ENCODE data around the gene UBAC2. TPM values are rescaled to one million over a fixed set of nuclear protein-coding genes. Genes with fewer than 3 reads are reported as not detected.
A peak's percentile ranks its signal among the peaks of the same experiment; 100 is the strongest.
"Not testable (repeated sequence)": the region's sequence is repeated elsewhere in the genome, so short reads cannot be mapped to it uniquely, and the experiment has no call there.

The UBAC2 gene
- total RNA-seq, 2 experiments from 2014 or later, result 48.4 to 56.3 TPM

DNA sequence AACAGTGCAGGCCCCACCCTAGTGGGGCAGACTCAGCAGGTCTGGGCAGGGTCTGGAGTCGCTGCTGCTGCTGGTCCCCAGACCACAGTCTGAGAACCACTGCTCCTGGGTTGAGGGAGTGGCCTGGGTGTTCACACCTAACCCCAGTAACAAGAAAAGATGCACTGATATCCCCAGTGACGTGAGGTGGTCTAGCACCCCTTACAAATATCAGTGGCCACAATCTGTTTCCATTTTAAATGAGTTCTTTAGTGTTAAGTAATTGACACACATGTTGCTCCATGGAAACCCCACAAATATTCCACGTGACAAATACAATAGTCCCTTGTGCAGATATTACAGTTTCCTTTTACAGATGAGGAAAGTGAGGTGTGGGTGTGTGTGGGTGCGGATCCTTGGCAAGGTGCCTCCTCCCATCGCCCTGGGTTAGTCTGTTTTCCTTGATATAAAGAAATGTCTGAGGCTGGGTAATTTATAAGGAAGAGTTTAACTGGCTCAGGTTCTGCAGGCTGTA, 202.9 kb downstream of the UBAC2 start:
- Mint-ChIP-seq H3K9me3 (ENCODE audit: low read depth) (peaks cover 8% of the 10 kb centered on the region), H3K27ac (peak overlapping the region; percentile 61), H3K4me3 (no peak overlapping the region), H3K36me3 (ENCODE audit: low read depth) (peaks cover 41% of the 10 kb centered on the region), H3K27me3 (no peaks in the 10 kb centered on the region), H3K4me1 (peaks cover 61% of the 10 kb centered on the region)
- POLR2A ChIA-PET, result no interaction called here
- ATAC-seq, result peak; percentile 28
- DNase-seq, result no peak
- intact Hi-C loops (cut with DNase I, micrococcal nuclease), result no loop called here
- CTCF ChIA-PET, result no interaction called here

DNA sequence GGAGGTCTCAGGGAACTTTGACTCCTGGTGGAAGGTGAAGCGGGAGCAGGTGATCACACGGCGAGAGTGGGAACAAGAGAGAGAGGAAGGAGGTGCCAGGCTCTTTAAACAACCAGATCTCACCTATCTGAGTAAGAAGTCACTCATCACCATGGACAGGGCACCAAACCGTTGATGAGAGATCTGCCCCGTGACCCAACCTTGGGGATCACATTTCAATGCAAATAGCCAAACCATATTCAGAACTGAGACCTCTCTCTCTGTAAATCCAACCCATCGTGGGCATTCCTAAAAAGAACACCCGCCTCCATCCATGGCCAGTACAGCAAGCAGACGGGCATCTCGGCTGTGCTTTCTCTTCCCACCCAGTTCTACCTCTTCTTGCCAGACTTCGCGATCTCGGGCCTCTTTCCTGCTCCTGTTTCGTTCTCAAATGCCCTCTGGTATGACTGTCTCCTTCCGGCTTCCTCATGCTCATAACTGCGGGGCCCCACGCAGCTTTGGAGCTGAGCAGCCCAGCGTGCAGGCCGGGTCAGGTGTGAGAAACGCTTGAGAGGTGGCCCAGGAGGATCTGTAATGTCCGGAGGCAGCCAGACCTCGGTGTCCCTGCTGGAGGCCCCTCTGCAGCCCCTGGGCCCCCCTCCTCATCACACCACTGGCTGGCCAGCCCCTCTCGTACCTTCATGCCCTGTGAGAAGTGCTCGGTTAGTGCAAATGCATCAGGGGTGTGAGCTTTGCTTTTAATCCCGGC, 203.5 kb downstream of the UBAC2 start:
- Mint-ChIP-seq H3K4me3 (no peak overlapping the region), H3K27me3 (no peaks in the 10 kb centered on the region), H3K36me3 (ENCODE audit: low read depth) (peaks cover 46% of the 10 kb centered on the region), H3K27ac (peak overlapping the region; percentile 61), H3K4me1 (peaks cover 59% of the 10 kb centered on the region), H3K9me3 (ENCODE audit: low read depth) (peaks cover 8% of the 10 kb centered on the region)
- ATAC-seq (peak; percentile 59), DNase-seq (peak; percentile 31)
- ChIA-PET POLR2A (no interaction called here), CTCF (interaction anchor here (1.9 kb wide), 1 partner anchor 16 kb away, joined by 14 read pairs; no protein-coding TSS in a partner anchor)
- intact Hi-C loops (cut with DNase I, micrococcal nuclease), result no loop called here

DNA sequence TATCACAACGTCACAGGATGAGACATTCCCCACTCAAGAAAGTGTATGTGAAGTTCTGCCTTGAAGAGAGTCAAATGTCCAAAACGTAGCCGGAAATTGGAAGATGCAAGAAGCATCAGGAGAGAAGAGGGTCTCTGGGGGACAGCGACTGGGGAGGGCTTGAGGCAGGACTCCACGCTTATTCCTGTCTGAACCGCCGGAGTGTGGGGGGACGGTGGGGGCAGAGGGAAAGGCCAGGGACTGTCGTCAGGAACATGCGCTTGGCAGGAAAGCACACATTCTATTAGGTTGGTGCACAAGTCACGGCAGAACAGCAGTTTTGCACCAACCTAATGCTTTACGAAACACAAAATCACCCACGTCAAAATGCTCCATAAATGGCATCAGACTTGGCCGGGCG, 205.3 kb downstream of the UBAC2 start:
- Mint-ChIP-seq H3K4me3 (no peak overlapping the region), H3K9me3 (ENCODE audit: low read depth) (peaks cover 8% of the 10 kb centered on the region), H3K27ac (no peak overlapping the region), H3K27me3 (no peaks in the 10 kb centered on the region), H3K4me1 (peaks cover 53% of the 10 kb centered on the region), H3K36me3 (ENCODE audit: low read depth) (peaks cover 42% of the 10 kb centered on the region)
- DNase-seq (no peak), ATAC-seq (no peak)
- intact Hi-C loops (cut with DNase I, micrococcal nuclease), result no loop called here
- ChIA-PET POLR2A (no interaction called here), CTCF (interaction anchor here (0.5 to 1.9 kb wide), 4 partner anchors 16 to 220 kb away, joined by 3 to 14 read pairs (median 5); no protein-coding TSS in a partner anchor)

DNA sequence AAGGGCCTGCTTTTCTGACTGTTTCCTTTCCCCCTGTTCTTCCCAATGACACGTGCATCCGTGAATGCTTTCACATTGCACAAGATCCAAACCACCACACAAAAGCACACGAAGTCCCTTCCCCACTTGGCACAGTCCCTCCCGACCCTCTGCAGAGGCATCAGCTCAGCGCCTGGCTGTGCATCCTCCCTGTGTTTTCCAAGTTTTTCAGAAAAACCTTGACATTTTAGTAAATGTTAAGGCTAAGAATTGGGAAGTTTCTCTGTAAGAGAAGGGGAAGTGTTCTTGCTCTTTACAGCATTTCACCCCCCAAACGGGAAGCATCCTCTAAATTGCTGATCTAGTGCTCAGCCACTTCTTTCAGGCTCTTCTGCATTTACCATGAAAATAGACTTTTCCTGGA, 206.1 kb downstream of the UBAC2 start:
- intact Hi-C loops (cut with DNase I, micrococcal nuclease), result no loop called here
- H3K27ac Mint-ChIP-seq, result peak overlapping the region; percentile 9
- H3K9me3 Mint-ChIP-seq (ENCODE audit: low read depth), result peaks cover 8% of the 10 kb centered on the region
- H3K4me1 Mint-ChIP-seq, result peaks cover 51% of the 10 kb centered on the region
- peaks cover 45% of the 10 kb centered on the region for H3K36me3 Mint-ChIP-seq (ENCODE audit: low read depth)
- H3K4me3 Mint-ChIP-seq, result no peak overlapping the region
- ATAC-seq (no peak), DNase-seq (no peak)
- H3K27me3 Mint-ChIP-seq, result no peaks in the 10 kb centered on the region
- ChIA-PET POLR2A (no interaction called here), CTCF (interaction anchor here (0.5 to 1.7 kb wide), 4 partner anchors 15 to 373 kb away, joined by 3 to 5 read pairs (median 4); no protein-coding TSS in a partner anchor)

DNA sequence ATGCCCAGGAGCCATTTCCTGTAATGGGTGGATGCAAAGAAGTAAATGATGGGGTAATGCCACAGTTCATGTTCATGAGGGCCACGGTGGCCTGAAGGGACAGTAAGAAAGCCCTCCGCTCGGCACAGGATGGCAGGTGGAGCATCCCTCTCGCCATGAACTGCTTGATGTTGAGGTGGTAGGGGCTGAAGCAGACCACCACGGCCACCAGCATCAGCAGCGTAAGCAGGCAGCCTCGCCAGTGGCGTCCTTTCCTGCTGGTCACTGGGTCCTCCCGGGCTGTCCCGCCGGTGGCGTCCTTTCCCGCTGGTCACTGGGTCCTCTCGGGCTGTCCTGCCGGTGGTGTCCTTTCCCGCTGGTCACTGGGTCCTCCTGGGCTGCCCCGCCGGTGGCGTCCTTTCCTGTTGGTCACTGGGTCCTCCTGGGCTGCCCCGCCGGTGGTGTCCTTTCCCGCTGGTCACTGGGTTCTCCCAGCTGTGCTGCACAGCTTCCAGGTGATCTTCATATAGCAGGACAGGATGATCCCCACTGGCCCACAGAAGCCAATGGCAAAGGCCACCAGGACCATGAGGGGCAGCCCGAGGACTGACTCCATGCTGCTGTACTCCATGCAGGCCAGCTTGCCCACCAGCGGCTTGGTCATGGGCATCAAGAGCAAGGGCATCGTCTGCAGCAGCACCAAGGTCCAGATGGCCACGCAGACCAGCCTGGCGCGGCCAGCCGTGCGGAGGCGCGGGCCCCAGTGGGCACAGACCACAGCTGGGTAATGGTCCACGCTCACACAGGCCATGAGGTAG, 207.4 kb downstream of the UBAC2 start:
- H3K4me1 Mint-ChIP-seq, result peaks cover 46% of the 10 kb centered on the region
- H3K27ac Mint-ChIP-seq, result no peak overlapping the region
- no peaks in the 10 kb centered on the region for H3K27me3 Mint-ChIP-seq
- no peak overlapping the region for H3K4me3 Mint-ChIP-seq
- ChIA-PET POLR2A (no interaction called here), CTCF (no interaction called here)
- peaks cover 6% of the 10 kb centered on the region for H3K9me3 Mint-ChIP-seq (ENCODE audit: low read depth)
- DNase-seq, result no peak
- intact Hi-C loops (cut with DNase I, micrococcal nuclease), result no loop called here
- peaks cover 43% of the 10 kb centered on the region for H3K36me3 Mint-ChIP-seq (ENCODE audit: low read depth)
- ATAC-seq, result no peak

DNA sequence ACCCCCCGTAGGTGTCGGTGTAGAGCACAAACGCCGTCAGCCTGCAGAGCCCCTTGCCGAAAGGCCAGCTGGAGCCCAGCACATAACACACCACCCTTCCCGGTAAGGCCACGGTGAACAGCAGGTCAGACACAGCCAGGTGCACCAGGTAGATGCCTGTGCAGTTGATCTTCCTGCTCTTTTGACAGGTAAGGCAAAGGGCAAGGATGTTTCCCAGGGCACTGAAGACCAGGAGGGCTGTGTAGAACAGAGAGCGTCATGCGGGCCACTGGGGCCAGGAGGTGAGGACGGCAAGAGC, 208.0 kb downstream of the UBAC2 start:
- Mint-ChIP-seq H3K27ac (no peak overlapping the region), H3K9me3 (ENCODE audit: low read depth) (peaks cover 6% of the 10 kb centered on the region), H3K4me1 (peaks cover 42% of the 10 kb centered on the region), H3K4me3 (no peak overlapping the region), H3K36me3 (ENCODE audit: low read depth) (peaks cover 42% of the 10 kb centered on the region), H3K27me3 (no peaks in the 10 kb centered on the region)
- ATAC-seq, result no peak
- CTCF ChIA-PET, result interaction anchor here (1.7 kb wide), 1 partner anchor 28 kb away, joined by 6 read pairs; no protein-coding TSS in a partner anchor
- intact Hi-C loops (cut with DNase I, micrococcal nuclease), result no loop called here
- POLR2A ChIA-PET, result no interaction called here
- no peak for DNase-seq

DNA sequence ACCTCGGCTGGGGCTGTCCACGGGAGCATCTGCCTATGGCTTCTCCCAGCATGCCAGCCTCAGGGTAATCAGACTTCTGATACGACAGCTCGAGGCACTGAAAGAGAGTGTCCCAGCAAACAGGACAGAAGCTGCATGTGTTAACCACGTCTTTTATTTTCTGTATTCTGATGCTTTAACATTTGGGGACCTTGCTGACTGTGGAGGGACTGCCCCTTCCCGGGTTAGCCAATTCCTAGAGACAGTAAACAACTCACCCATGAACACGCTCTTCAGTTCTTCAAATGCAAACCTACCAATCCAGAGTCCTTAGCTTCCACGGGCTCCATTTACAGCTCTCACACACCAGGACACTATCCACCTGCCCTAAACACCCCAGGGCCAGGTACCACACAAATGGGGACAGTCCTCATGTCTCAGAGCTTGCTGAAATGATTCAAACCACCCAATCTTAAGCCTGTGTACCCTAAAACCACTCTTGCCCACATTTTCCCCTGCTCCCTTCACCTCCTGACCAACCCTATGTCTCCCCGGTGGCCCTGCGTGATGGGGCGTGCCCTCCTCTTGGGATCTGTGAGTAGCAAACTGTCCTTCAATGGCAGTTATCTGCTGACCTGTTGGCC, 208.9 kb downstream of the UBAC2 start:
- intact Hi-C loops (cut with DNase I, micrococcal nuclease); DNase-seq; H3K4me3 Mint-ChIP-seq; H3K27ac Mint-ChIP-seq; H3K27me3 Mint-ChIP-seq; H3K9me3 Mint-ChIP-seq (ENCODE audit: low read depth): not testable (repeated sequence)
- H3K4me1 Mint-ChIP-seq, result peaks cover 33% of the 10 kb centered on the region
- ChIA-PET POLR2A (interaction anchor here (0.5 to 0.6 kb wide), 2 partner anchors 16 to 246 kb away, joined by 4 to 5 read pairs; no protein-coding TSS in a partner anchor), CTCF (interaction anchor here (0.6 to 2.0 kb wide), 4 partner anchors 11 to 27 kb away, joined by 3 to 8 read pairs (median 6); no protein-coding TSS in a partner anchor)
- ATAC-seq, result peak; percentile 11
- peaks cover 37% of the 10 kb centered on the region for H3K36me3 Mint-ChIP-seq (ENCODE audit: low read depth)

DNA sequence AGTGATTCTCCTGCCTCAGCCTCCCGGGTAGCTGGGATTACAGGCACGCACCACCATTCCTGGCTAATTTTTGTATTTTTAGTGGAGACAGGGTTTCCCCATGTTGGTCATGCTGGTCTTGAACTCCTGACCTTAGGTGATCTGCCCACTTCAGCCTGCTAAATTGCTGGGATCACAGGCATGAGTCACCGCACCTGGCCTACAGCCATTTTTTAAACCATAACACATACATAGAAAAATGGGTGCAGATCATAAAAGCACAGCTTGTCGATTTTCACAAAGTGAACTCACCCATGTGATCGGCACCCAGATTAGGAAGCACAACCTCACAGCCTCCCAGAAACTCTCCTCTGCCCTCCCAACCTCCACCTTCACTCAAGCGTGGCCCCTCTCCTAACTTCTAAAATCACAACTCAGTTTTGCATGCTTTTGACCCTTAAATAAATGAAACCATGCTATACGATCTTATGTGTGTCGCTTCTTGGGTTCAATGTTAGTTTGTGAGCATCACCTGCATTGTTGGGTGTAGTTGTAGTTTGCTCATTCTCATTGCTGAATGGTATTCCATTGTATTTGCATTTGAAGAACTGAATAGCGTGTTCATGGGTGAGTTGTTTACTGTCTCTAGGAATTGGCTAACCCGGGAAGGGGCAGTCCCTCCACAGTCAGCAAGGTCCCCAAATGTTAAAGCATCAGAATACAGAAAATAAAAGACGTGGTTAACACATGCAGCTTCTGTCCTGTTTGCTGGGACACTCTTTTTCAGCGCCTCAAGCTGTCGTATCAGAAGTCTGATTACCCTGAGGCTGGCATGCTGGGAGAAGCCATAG, 210.2 kb downstream of the UBAC2 start:
- DNase-seq, result peak; percentile 52
- intact Hi-C loops (cut with DNase I, micrococcal nuclease); H3K4me3 Mint-ChIP-seq; ATAC-seq; H3K9me3 Mint-ChIP-seq (ENCODE audit: low read depth); H3K27me3 Mint-ChIP-seq: not testable (repeated sequence)
- H3K27ac Mint-ChIP-seq, result peak overlapping the region; percentile 48
- H3K36me3 Mint-ChIP-seq (ENCODE audit: low read depth), result peaks cover 34% of the 10 kb centered on the region
- H3K4me1 Mint-ChIP-seq, result peaks cover 34% of the 10 kb centered on the region
- ChIA-PET POLR2A (interaction anchor here (1.8 kb wide), 1 partner anchor 23 kb away, joined by 6 read pairs; no protein-coding TSS in a partner anchor), CTCF (interaction anchor here (0.6 to 2.0 kb wide), 4 partner anchors 10 to 28 kb away, joined by 4 to 8 read pairs (median 6); no protein-coding TSS in a partner anchor)

DNA sequence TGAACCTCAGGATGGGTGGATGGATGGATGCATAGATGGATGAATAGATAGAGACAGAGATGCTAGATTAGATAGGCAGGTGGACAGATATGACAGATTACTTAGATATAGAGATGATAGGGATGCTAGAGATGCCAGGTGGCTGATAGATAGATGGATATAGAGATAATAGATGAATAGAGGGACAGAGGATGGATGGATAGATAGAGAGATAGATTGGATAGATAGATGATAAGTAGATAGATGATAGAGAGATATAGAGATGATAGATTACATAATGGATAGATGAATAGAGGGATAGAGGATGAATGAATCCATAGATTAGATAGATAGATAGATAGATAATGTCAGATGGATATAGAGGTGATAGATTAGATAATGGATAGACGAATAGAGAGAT, 212.2 kb downstream of the UBAC2 start:
- intact Hi-C loops (cut with DNase I, micrococcal nuclease), result no loop called here
- Mint-ChIP-seq H3K36me3 (ENCODE audit: low read depth) (peaks cover 28% of the 10 kb centered on the region), H3K9me3 (ENCODE audit: low read depth) (peaks cover 6% of the 10 kb centered on the region), H3K27me3 (no peaks in the 10 kb centered on the region), H3K27ac (no peak overlapping the region), H3K4me3 (no peak overlapping the region), H3K4me1 (peaks cover 34% of the 10 kb centered on the region)
- ChIA-PET CTCF (interaction anchor here (0.9 to 2.7 kb wide), 9 partner anchors 9 to 143 kb away, joined by 3 to 17 read pairs (median 6); no protein-coding TSS in a partner anchor), POLR2A (interaction anchor here (0.8 to 1.8 kb wide), 4 partner anchors 10 to 24 kb away, joined by 3 to 6 read pairs (median 4); no protein-coding TSS in a partner anchor)
- no peak for ATAC-seq
- no peak for DNase-seq
